CD4-positive, alpha-beta T cell treated with Interferon gamma for 1 hour (primary cell): Measurements from ENCODE around the gene MRPL52.
"Not testable (repeated sequence)": the region's sequence is repeated elsewhere in the genome, so short reads cannot be mapped to it uniquely, and the experiment has no call there.

ENCODE experiments used
- DNase-seq: peaks from one replicate; pipeline ENCODE4 v3.0.0-alpha.2; 2020

The MRPL52 gene

DNA sequence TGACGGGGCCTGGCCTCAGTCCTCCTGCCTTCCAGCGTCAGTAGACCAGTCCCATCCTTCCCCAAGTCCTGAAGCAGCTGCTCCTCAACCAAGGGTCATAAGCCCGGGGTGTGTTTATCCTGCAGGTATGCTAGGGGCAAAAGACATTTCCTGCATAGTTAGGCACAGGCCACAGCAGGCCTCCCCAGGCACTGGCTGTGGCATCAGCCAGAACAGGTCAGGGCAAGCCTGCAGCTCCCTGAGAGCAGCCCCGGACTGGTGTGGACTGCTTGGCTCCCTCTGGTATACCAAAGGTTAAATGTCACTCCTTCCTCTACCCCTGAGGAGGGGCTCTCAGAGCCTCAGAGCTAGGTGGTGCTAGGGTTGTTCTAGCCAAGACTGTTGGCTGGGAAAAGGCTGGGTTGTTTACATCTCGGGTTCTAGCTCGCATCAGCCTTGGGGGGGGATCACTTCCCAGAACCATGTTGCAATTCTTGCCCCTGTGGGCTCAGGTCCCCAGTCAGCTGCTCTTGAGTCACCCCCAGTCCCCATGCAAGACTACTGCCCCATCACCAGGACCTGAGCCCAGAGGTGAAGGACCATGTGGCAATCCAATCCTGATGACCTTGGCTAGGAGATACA lies 9.6 kb downstream of the MRPL52 start:
- DNase-seq, result no peak

- no peak for DNase-seq
These were observed 11.6 kb downstream of the MRPL52 start for GRCh38 chr14:22841311-22841710.

GRCh38 chr14:22841769-22842168 lies 12.1 kb downstream of the MRPL52 start:
- no peak for DNase-seq

- DNase-seq, result no peak
These were observed 12.8 kb downstream of the MRPL52 start for GRCh38 chr14:22842211-22843122.

- no peak for DNase-seq
These were observed 13.6 kb downstream of the MRPL52 start for GRCh38 chr14:22843123-22843925.

GRCh38 chr14:22844221-22845102 lies 14.8 kb downstream of the MRPL52 start:
- DNase-seq, result no peak

DNA sequence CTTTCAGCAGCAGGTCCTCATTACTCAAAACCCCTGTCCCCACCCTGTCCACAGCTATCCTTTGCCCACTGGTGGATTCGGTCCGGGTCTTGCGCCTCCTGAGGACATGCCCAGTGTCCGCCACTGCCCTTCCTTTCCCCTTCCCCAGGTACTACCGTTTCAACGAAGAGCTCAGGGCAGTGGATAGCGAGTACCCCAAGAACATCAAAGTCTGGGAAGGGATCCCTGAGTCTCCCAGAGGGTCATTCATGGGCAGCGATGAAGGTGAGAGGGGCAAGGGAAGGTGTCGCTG lies 15.4 kb downstream of the MRPL52 start:
- DNase-seq, result no peak

- no peak for DNase-seq
These were observed 16.3 kb downstream of the MRPL52 start for GRCh38 chr14:22845821-22846625.

DNA sequence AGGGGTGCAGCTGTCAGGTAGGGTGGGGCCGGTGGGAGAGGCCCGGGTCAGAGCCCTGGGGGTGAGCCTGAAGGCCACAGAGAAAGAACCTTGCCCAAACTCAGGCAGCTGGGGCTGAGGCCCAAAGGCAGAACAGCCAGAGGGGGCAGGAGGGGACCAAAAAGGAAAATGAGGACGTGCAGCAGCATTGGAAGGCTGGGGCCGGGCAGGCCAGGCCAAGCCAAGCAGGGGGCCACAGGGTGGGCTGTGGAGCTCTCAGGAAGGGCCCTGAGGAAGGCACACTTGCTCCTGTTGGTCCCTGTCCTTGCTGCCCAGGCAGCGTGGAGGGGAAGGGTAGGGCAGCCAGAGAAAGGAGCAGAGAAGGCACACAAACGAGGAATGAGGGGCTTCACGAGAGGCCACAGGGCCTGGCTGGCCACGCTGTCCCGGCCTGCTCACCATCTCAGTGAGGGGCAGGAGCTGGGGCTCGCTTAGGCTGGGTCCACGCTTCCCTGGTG lies 17.2 kb downstream of the MRPL52 start:
- DNase-seq, result no peak

GRCh38 chr14:22847661-22848341 lies 18.1 kb downstream of the MRPL52 start:
- no peak for DNase-seq

DNA sequence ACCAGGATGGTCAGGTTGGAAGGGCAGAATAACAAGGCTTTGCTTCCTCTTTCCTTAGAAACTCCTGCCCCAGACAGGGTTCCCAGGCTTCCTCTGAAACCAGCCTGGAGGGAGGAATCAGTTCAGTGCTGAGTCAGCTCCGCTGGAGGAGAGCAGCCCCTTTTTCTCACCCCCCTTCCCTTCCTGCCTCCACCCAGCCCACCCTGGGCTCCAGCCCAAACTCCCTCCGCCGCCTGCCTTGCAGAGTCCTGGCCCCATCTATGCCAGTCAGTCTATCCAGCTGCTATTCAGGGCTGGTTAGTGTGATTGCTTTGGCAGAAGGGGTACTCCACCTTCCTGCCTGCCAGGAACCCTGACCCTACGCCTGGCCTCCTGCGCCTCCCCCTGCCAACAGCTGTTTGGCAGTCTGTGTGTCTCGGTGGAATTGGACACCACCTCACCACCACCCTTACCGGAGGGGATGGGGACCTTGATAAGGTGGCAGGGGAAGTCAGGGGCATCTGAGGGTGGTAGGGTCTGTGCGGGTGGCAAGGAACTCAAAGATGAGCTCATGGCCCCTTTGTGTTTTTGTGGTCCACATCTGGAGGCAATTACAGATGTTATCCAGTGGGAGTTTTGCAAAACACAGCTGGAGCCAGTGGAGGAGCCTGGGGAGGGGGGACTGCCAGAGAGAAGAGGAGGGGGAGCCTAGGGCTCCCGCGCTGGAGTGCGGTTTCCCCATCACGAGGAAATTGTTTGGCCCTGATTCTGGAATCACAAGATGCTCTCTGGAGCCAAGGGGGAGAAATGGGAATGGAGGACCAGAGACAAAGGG lies 18.9 kb downstream of the MRPL52 start:
- no peak for DNase-seq

DNA sequence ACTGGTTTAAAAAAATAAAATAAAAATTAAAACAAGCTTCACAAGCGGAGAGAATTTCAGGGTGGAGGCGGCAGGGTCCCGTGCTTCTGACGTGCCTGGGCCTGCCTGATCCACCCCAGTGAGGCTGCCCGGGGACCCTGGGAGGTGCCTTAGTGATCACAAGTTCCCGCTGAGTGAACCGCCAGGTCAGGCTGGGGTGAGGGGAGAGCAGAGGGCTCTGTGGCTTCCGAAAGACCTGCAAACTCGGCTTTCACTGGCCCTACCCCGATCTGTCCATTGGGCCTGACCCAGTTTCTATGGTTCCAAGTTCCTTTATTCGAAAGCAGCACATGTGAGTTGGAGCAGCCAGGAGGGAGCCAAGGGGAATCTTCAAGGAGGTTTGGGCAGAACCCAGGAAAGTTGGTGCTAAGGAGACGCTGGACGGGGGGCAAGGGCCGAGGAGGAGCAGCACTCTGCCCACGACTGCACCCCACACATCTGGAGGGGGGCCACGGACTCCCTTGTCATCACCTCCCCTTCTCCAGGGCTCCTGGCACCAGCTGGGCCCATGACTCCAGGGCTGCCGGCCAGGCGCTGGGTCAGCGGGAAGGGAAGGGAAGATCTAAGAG lies 19.6 kb downstream of the MRPL52 start:
- DNase-seq, result no peak

DNA sequence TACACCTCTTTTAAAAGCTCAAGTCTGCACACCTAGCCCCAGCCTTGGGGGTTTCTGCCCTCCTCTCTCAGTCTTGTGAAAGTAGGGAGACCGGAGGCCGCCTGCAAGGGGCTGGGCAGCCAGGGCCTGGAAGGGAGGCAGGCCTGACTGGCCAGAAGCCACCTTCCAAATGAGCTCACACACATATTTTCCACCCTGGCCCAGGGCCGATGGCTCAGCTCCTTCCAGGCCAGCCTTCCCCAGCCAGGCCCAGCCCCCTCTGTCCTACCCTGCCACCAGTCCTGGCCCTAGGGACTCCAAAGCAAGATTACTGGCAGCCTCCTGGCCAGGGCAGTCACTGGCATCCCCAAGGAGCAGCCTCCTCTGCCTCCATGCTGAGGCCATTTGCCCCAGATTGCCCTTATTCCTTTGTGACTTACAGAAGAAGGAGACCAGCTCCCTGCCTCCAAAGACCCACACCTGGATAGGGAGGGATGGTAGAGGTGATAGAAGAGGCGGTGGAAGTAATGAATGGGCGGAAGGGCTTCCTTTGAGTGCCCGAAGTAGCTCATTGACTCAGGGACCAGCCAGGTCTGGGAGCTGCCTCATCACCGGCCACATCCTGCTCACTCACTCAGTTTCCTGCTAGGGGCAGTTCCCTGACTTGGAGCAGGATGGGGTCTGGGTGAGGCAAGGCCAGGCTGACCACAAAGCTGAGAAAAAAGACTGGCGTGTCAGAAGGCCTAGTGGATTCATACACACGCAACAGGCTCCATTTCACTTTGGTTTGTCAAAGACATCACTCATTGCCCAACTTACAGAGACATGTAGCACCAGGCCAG lies 21.5 kb downstream of the MRPL52 start:
- peak; percentile 14 for DNase-seq

DNA sequence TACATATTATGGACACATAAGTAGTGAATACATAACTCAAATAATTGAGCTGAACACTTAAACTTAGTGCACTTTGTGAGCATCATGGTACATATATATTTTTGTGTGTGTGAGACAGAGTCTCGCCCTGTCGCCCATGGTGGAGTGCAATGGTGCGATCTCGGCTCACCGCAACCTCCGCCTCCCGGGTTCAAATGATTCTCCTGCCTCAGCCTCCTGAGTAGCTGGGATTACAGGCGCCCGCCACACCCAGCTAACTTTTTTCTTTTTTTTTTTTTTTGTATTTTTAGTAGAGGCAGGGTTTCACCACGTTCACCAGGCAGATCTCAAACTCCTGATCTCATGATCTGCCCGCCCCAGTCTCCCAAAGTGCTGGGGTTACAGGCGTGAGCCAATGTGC lies 22.5 kb downstream of the MRPL52 start:
- not testable (repeated sequence) for DNase-seq

DNA sequence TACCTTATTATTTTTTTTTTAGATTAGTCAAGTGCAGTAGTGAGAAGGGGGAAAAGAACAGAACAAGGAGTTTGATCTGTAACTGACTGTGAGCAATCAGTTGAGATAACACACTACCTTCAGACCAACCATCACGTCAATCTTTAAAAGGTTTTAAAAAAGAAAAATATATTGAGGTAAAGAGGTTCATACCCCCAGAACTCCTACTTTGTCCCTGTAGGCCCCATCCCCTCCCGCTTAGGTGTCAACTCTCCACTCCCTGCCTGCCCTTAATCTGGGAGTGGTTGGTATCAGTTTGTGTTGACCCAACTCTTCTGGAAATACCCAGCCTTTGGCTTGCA lies 22.9 kb downstream of the MRPL52 start:
- DNase-seq, result no peak

DNA sequence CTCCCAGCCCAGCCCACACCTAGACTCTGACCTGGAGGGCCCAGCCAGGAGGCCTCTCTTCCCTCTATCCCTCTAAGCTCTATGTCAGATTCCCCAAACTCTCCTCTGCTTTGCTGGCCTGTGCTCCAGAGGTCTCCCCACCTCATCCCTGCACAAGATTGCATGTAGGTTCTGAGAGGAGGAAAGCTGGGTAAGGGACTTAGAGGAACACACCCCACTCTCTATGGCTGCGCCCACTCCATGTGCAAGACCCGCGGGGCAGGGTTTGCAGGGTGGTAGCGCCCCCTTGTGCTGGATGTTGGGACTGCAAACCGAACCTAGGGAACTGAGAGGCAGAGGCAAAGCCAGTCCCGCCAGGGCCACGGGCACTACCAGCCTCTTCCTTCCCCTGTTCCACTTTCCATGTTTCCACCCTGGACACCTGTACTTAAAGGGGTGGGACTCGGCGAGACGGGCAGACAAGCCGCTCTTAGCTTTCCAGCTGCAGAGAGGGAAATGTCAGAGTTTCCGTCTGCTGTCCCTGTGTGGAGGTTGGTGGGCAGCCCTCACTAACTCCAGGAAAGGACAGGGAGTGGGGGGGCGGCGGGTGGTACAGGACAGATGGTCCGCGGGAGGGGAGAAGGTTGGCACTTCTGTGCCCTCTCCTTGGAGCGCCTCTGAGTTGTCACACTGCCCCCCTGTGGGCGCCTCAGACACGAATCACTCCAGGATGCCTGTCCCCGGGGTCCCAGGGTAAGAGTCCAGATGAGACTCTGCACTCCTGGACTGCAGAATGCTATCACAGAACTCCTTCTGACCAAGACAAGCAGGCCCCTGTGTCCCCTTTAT lies 23.5 kb downstream of the MRPL52 start:
- peak; percentile 84 for DNase-seq

DNA sequence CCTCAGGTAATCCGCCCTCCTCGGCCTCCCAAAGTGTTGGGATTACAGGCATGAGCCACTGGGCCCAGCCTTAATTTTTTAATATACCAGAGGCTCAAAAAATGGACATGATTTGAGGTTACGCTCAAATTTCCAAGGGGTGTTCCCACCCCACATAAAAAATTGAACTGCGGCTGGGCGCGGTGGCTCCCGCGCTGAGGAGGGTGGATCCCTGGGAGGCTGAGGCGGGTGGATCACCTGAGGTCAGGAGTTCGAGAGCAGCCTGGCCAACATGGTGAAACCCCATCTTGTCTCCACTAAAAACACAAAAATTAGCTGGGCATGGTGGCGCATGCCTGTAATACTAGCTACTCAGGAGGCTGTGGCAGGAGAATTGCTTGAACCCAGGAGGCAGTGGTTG lies 24.6 kb downstream of the MRPL52 start:
- not testable (repeated sequence) for DNase-seq
